ENCODE measurements around the gene RNF11.

RNF11 gene

GRCh38 chr1:51304360-51304759 lies 68.3 kb downstream of the RNF11 start:
- TF ChIP-seq CTCF (conservative IDR thresholded peaks at IDR 0.05; ENCODE audit: low read depth, low read length) = no peak
- no peak overlapping the region for H3K4me3 ChIP-seq (ENCODE audit: low read length)
- DNase-seq (ENCODE audit: low read depth) = no peak

- no peak for TF ChIP-seq CTCF (conservative IDR thresholded peaks at IDR 0.05; ENCODE audit: low read depth, low read length)
- H3K4me3 ChIP-seq (ENCODE audit: low read length) = no peak overlapping the region
Measured at GRCh38 chr1:51305371-51305823, 69.3 kb downstream of the RNF11 start.

GRCh38 chr1:51306950-51307349 lies 70.9 kb downstream of the RNF11 start:
- DNase-seq (ENCODE audit: low read depth) = no peak
- no peak for TF ChIP-seq CTCF (conservative IDR thresholded peaks at IDR 0.05; ENCODE audit: low read depth, low read length)
- H3K4me3 ChIP-seq (ENCODE audit: low read length) = no peak overlapping the region

More at GRCh38 chr1:51305371-51305823, 69.3 kb downstream of the RNF11 start:
- no peak for DNase-seq (ENCODE audit: low read depth)

- no peak for DNase-seq (ENCODE audit: low read depth)
- TF ChIP-seq CTCF (conservative IDR thresholded peaks at IDR 0.05; ENCODE audit: low read depth, low read length) = no peak
- no peak overlapping the region for H3K4me3 ChIP-seq (ENCODE audit: low read length)
Measured at GRCh38 chr1:51308636-51309035, 72.6 kb downstream of the RNF11 start.

- H3K4me3 ChIP-seq (ENCODE audit: low read length) = no peak overlapping the region
- no peak for DNase-seq (ENCODE audit: low read depth)
Measured at GRCh38 chr1:51309291-51309690, 73.2 kb downstream of the RNF11 start.

GRCh38 chr1:51310871-51311613 lies 75.0 kb downstream of the RNF11 start:
- no peak for DNase-seq (ENCODE audit: low read depth)
- H3K4me3 ChIP-seq (ENCODE audit: low read length) = no peak overlapping the region
- no peak for TF ChIP-seq CTCF (conservative IDR thresholded peaks at IDR 0.05; ENCODE audit: low read depth, low read length)

More at GRCh38 chr1:51309291-51309690, 73.2 kb downstream of the RNF11 start:
- TF ChIP-seq CTCF (conservative IDR thresholded peaks at IDR 0.05; ENCODE audit: low read depth, low read length) = no peak

GRCh38 chr1:51311826-51312225 lies 75.8 kb downstream of the RNF11 start:
- DNase-seq (ENCODE audit: low read depth) = no peak

More at GRCh38 chr1:51311826-51312225, 75.8 kb downstream of the RNF11 start:
- TF ChIP-seq CTCF (conservative IDR thresholded peaks at IDR 0.05; ENCODE audit: low read depth, low read length) = no peak
- H3K4me3 ChIP-seq (ENCODE audit: low read length) = no peak overlapping the region

All from retinal pigment epithelial cell (primary cell).